Tibial nerve (tissue), 4 donors: ENCODE measurements around the gene COL8A2. TPM values are rescaled to one million over a fixed set of nuclear protein-coding genes. Genes with fewer than 3 reads are reported as not detected.

Source experiments
- DNase-seq, 2 donors: peaks; one replicate each; pipeline ENCODE4 v3.0.0-alpha.2; 2019; ENCODE audit warnings: low spot score in 2 of 2
- H3K27ac ChIP-seq, 4 donors: fragments of 200-600 bp; sonication (generic) in 3 of 4; one replicate each; pipeline ENCODE4 v1.5.1; 2017 to 2019; ENCODE audit warnings: mild to moderate bottlenecking in 1 of 4
- H3K27me3 ChIP-seq, 2 donors: fragments of 200-600 bp; sonication (generic) in 1 of 2; one replicate each; pipeline versions ENCODE4 v1.5.1 to v1.6.0; 2017 to 2019
- H3K36me3 ChIP-seq, 3 donors: fragments of 200-600 bp; sonication (generic); one replicate each; pipeline ENCODE4 v1.5.1; 2018 to 2019
- H3K4me1 ChIP-seq, 4 donors: fragments of 200-600 bp; sonication (generic) in 3 of 4; one replicate each; pipeline ENCODE4 v1.5.1; 2017 to 2019
- H3K4me3 ChIP-seq, 4 donors: fragments of 200-600 bp; sonication (generic) in 3 of 4; one replicate each; pipeline ENCODE4 v1.5.1; 2017 to 2019; ENCODE audit warnings: mild to moderate bottlenecking in 1 of 4, moderate library complexity in 1 of 4
- H3K9me3 ChIP-seq, 4 donors: fragments of 200-600 bp; sonication (generic) in 3 of 4; one replicate each; pipeline ENCODE4 v1.5.1; 2017 to 2019
- EP300 ChIP-seq, 2 donors: sonication (generic); formaldehyde crosslinking; IDR thresholded peaks; one replicate each; pipeline ENCODE4 v1.6.1; 2017; ENCODE audit warnings: antibody characterized with exemption in 2 of 2, mild to moderate bottlenecking in 1 of 2
- POLR2A ChIP-seq, 2 donors: fragments of 450-650 bp; IDR thresholded peaks; one replicate each; pipeline ENCODE4 v1.6.1; 2017; ENCODE audit warnings: antibody characterized with exemption in 2 of 2, mild to moderate bottlenecking in 2 of 2, moderate library complexity in 2 of 2
- WGBS, 2 donors: methylation state at CpG; one replicate each; pipeline ENCODE4 v1.1.5; 2018; 5-methylcytosine and 5-hydroxymethylcytosine counted together
- total RNA-seq, 4 donors: library from RNA; depleted of rRNA; stranded (reverse); fragments of >200 nt; gene quantifications; one replicate each; pipeline ENCODE4 v1.1.0, GENCODE V29; 2016
- TF ChIP-seq, protein P1 (sequence below), 5 experiments: fragments of 200-600 bp in 3 of 5; fragments of 450-650 bp in 2 of 5; sonication (generic) in 3 of 5; IDR thresholded peaks; one replicate each; pipeline ENCODE4 v1.5.1; 2016 to 2019; ENCODE audit warnings: antibody characterized with exemption in 5 of 5, mild to moderate bottlenecking in 3 of 5, moderate library complexity in 2 of 5

Gene COL8A2
- total RNA-seq, 4 donors from 2014 or later: 26.7 to 57.9 (median 50.2) TPM

DNA sequence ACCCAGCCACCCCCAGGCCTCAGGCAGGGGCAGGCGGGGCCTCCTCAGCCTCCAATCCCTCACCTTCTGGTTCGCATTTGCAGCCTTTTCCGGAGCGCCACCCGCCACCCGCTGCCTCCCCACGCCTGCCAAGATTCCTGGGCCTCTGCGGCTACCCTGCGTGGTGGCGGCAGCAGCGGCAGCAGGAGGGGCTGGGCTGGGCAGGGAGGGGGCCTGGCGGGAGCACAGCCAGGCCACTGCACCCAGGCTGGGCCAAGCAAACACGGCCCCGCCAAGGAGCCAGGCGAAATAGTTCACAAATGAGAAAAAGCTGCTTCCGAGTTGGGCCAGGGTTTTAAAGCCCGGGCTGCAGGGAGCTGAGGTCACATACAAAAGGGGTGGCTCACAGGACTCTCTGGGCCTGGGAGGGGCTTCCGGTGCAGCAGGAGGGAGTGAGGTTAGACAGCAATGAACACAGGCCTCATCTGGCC lies 9.8 kb downstream of the COL8A2 start:
- Histone ChIP-seq H3K27me3 (no peaks in the 10 kb centered on the region), H3K9me3 (no peaks in the 10 kb centered on the region), H3K4me1 (peaks cover 0 to 58% (median 30%) of the 10 kb centered on the region in 4 donors), H3K4me3 (no peak overlapping the region), H3K27ac (peak overlapping the region; percentile 9 to 90 (median 69)), H3K36me3 (no peaks in the 10 kb centered on the region)
- no peak for DNase-seq
- WGBS, 2 donors: 27 to 38% methylated on average over 5 to 6 of the region's 18 CpGs
- TF ChIP-seq EP300 (IDR thresholded peaks at IDR 0.05) (peak in 1 of 2 donors; percentile 7), POLR2A (IDR thresholded peaks at IDR 0.05) (no peak)

DNA sequence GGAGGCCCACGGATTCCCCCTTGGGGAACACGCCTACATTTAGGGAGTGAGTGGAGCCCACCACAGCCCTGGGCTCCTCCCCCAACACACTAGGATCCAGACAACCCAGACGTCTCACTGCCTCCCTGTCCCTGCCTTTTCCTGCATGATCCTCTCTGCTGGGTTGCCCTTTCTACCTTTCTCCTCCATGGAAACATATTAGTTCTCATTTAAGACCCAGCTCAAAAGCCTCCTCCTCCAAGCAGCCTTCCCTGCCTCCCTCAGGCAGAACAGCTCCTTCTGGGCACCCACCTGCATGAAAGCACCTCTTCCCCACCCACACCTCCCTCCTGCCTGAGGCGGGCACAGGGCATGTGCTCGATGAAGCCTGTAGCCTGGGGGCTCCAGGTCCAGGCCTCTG lies 10.7 kb downstream of the COL8A2 start:
- Histone ChIP-seq H3K4me1 (peaks cover 0 to 53% (median 24%) of the 10 kb centered on the region in 4 donors), H3K9me3 (no peaks in the 10 kb centered on the region), H3K27ac (peak overlapping the region in 2 of 4 donors; percentile 84 to 90), H3K27me3 (no peaks in the 10 kb centered on the region), H3K36me3 (no peaks in the 10 kb centered on the region), H3K4me3 (no peak overlapping the region)
- TF ChIP-seq, protein P1, sequence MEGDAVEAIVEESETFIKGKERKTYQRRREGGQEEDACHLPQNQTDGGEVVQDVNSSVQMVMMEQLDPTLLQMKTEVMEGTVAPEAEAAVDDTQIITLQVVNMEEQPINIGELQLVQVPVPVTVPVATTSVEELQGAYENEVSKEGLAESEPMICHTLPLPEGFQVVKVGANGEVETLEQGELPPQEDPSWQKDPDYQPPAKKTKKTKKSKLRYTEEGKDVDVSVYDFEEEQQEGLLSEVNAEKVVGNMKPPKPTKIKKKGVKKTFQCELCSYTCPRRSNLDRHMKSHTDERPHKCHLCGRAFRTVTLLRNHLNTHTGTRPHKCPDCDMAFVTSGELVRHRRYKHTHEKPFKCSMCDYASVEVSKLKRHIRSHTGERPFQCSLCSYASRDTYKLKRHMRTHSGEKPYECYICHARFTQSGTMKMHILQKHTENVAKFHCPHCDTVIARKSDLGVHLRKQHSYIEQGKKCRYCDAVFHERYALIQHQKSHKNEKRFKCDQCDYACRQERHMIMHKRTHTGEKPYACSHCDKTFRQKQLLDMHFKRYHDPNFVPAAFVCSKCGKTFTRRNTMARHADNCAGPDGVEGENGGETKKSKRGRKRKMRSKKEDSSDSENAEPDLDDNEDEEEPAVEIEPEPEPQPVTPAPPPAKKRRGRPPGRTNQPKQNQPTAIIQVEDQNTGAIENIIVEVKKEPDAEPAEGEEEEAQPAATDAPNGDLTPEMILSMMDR (IDR thresholded peaks at IDR 0.05): no peak
- TF ChIP-seq EP300 (IDR thresholded peaks at IDR 0.05): no peak
- no peak for TF ChIP-seq POLR2A (IDR thresholded peaks at IDR 0.05)
- WGBS, 2 donors: 66 to 75% methylated on average over 5 of the region's 5 CpGs
- DNase-seq: no peak

DNA sequence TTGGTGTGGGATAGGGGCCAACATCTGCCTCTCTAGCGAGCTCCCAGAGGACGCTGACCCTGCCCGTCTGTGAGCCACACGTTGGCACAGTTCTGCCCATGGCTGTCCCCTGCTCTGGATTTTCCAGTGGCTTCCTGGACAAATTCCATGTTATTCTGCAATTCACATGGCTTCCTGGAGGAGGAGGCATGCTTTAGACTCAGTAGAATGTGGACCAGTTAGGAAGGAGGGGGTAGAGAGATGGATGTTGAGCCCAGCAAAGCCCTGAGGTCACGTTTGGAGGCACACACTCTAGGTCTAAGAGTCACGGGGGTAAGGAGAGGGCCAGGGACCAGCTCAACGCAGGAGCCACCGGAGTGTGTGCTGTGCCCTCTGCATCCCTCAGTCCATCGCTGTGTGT lies 12.2 kb downstream of the COL8A2 start:
- no peaks in the 10 kb centered on the region for H3K27me3 ChIP-seq
- H3K4me1 ChIP-seq: peaks cover 0 to 53% (median 20%) of the 10 kb centered on the region in 4 donors
- TF ChIP-seq, protein P1 (IDR thresholded peaks at IDR 0.05): no peak
- TF ChIP-seq POLR2A (IDR thresholded peaks at IDR 0.05) (no peak), EP300 (IDR thresholded peaks at IDR 0.05) (no peak)
- no peak for DNase-seq
- H3K4me3 ChIP-seq: no peak overlapping the region
- 83 to 85% methylated on average over 9 of the region's 9 CpGs for WGBS, 2 donors
- H3K9me3 ChIP-seq: no peaks in the 10 kb centered on the region
- H3K27ac ChIP-seq: no peak overlapping the region
- H3K36me3 ChIP-seq: no peaks in the 10 kb centered on the region

DNA sequence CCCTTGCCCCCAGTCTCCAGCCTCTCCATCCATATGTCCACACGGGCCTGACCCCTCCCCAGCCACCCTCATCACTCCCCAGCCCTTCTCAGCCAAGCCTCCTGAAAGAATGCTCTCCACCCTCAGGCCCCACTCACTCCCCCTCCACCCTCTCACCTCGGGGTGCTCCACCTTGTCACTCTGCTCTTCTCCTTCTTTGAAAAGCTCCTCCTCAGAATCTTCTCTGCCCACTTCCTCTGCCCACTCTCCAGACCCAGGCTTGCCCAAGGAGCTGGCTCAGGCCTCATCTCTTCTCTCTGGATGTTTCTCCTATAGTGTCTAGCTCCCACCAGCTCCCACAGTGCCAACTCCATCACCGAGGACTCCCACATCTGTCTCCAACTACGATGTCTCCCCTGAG lies 13.9 kb downstream of the COL8A2 start:
- Histone ChIP-seq H3K4me1 (peaks cover 0 to 51% (median 17%) of the 10 kb centered on the region in 4 donors), H3K27ac (peak overlapping the region in 1 of 4 donors; percentile 20), H3K4me3 (no peak overlapping the region), H3K9me3 (no peaks in the 10 kb centered on the region), H3K27me3 (no peaks in the 10 kb centered on the region), H3K36me3 (no peaks in the 10 kb centered on the region)
- DNase-seq: no peak
- 57% methylated on average over 4 of the region's 4 CpGs for WGBS, 2 donors
- no peak for TF ChIP-seq POLR2A (IDR thresholded peaks at IDR 0.05)
- no peak for TF ChIP-seq EP300 (IDR thresholded peaks at IDR 0.05)
- TF ChIP-seq, protein P1 (IDR thresholded peaks at IDR 0.05): no peak

DNA sequence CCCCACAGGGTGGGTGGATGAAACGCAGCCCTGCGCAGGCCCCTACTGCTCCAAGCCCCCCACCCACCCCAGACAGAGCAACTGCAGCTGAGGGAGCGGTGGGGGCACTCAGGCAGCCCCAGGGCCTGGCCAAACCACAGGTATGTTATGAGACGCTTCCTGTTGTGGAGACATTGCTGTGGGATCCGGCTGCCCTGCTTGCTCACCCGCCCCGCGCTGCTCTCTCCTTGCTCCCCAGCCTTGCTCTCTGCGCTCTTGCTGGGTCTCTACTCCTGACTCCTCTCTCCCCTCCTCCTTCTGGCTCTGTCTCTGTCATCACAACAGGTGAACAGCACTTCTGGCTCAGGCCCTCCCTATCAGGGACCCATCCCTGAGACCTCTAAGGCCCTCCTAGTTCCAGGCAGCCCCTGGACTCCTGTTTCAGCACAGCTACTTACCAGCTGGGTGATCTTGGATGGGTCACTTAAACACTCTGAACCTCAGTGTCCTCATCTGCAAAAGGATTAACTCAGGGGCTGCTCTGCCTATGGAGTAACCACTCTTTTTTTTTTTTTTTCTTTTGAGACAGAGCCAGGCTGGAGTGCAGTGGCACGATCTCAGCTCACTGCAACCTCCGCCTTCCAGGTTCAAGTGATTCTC lies 15.9 kb downstream of the COL8A2 start:
- 65% methylated on average over 10 to 11 of the region's 11 CpGs for WGBS, 2 donors
- H3K4me3 ChIP-seq: no peak overlapping the region
- H3K4me1 ChIP-seq: peaks cover 0 to 34% (median 3%) of the 10 kb centered on the region in 4 donors
- DNase-seq: no peak
- H3K27me3 ChIP-seq: no peaks in the 10 kb centered on the region
- H3K36me3 ChIP-seq: no peaks in the 10 kb centered on the region
- TF ChIP-seq, protein P1 (IDR thresholded peaks at IDR 0.05): no peak
- TF ChIP-seq EP300 (IDR thresholded peaks at IDR 0.05) (no peak), POLR2A (IDR thresholded peaks at IDR 0.05) (no peak)
- H3K27ac ChIP-seq: peak overlapping the region in 2 of 4 donors; percentile 25 to 49
- H3K9me3 ChIP-seq: no peaks in the 10 kb centered on the region
